ENCODE measurements around the gene UCK1. TPM values are rescaled to one million over a fixed set of nuclear protein-coding genes. Genes with fewer than 3 reads are reported as not detected.

UCK1 gene
- total and polyA plus RNA-seq, 2 of the 8 experiments (the other 6 are each of a cell fraction or from before 2014, with no cell fraction given): 35.1 to 42.0 TPM

DNA sequence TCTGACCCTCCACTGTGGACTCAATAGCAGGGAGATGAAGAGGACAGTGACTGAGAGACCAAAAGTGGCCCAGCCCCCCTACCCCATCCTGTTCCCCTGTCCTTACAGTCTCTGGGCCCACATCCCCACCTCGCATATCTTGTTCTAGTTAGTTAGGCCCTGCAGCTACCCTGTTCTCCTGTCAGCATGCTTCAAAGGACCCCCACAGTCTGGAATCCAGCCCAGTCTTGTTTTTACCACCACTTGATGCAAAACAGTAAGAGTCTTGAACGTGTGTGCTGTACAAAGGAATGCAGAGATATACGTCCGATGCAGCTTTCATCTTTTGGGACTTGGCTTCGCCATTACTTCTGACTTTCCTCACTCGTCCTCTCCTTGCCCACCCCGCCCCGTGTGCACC lies 40.5 kb downstream of the UCK1 start:
- Histone ChIP-seq H3K4me1 (replicated peaks in 1 of 4; ENCODE audit: control insufficient read depth in 3 of 4, insufficient read depth in 4 of 4, low read length in 3 of 4) (no peaks in the 10 kb centered on the region; a peak in 1 of 7 replicates), H2AK5ac (ENCODE audit: low read depth, low read length) (no peak overlapping the region), H2BK15ac (ENCODE audit: low read length) (no peak overlapping the region), H3K23ac (ENCODE audit: insufficient read length) (no peak overlapping the region), H3K9me3 (ENCODE audit: insufficient read depth in 2 of 2, low read depth in 1 of 2, low read length in 1 of 2) (no peaks in the 10 kb centered on the region), H4K91ac (replicated peaks; ENCODE audit: insufficient read length, low read length) (no peak overlapping the region), H2BK12ac (ENCODE audit: low read depth, low read length) (no peak overlapping the region), H2AFZ (ENCODE audit: low read length) (no peak overlapping the region), H3K27me3 (replicated peaks in 1 of 4; ENCODE audit: control insufficient read depth in 3 of 4, extremely low read depth in 1 of 4, insufficient read depth in 3 of 4, low read length in 3 of 4) (no peaks in the 10 kb centered on the region), H3K4me3 (ENCODE audit: extremely low read depth in 1 of 4, insufficient read depth in 2 of 4, low read depth in 3 of 4, low read length in 4 of 4) (no peak overlapping the region), H3K9ac (replicated peaks in 1 of 4; ENCODE audit: extremely low read depth in 1 of 4, low read depth in 3 of 4, low read length in 3 of 4) (no peak overlapping the region), H3K27ac (ENCODE audit: low read depth, low read length) (no peak overlapping the region), H4K8ac (ENCODE audit: extremely low read depth, insufficient read depth, low read length) (no peak overlapping the region), H3K18ac (ENCODE audit: extremely low read depth, low read length) (no peak overlapping the region), H2BK120ac (replicated peaks; ENCODE audit: low read depth, low read length) (no peak overlapping the region), H2BK20ac (ENCODE audit: low read length) (no peak overlapping the region), H4K5ac (ENCODE audit: insufficient read length, low read depth, low read length) (no peak overlapping the region), H3K79me1 (ENCODE audit: low read depth, low read length) (peaks cover 6% of the 10 kb centered on the region), H3K4ac (replicated peaks; ENCODE audit: insufficient read length, low read depth, low read length) (no peak overlapping the region), H3K4me2 (ENCODE audit: insufficient read depth in 1 of 2, low read depth in 2 of 2, low read length in 2 of 2) (no peak overlapping the region), H3K79me2 (ENCODE audit: control insufficient read depth in 1 of 2, insufficient read depth in 2 of 2, low read length in 2 of 2) (no peaks in the 10 kb centered on the region; a peak in 1 of 4 replicates), H3K14ac (ENCODE audit: insufficient read length) (no peak overlapping the region), H3K23me2 (ENCODE audit: low read depth, low read length) (no peaks in the 10 kb centered on the region), H3K36me3 (ENCODE audit: control insufficient read depth in 2 of 4, insufficient read depth in 4 of 4, low read length in 3 of 4) (peaks cover 72 to 99% (median 96%) of the 10 kb centered on the region in 4 experiments), H3K56ac (replicated peaks; ENCODE audit: insufficient read length, low read depth, low read length) (no peak overlapping the region), H2BK5ac (ENCODE audit: low read depth, low read length) (no peak overlapping the region), H4K20me1 (replicated peaks in 1 of 2; ENCODE audit: control insufficient read depth in 1 of 2, insufficient read depth in 2 of 2, low read length in 2 of 2) (peaks cover 16% of the 10 kb centered on the region in 2 experiments)
- ChIA-PET CTCF (ENCODE audit: partially characterized antibody) (interaction anchor here (0.7 to 3.5 kb wide), 3 partner anchors 8 to 13 kb away, joined by 3 to 17 read pairs (median 3); no protein-coding TSS in a partner anchor), POLR2A (ENCODE audit: partially characterized antibody) (interaction anchor here (0.8 to 1.8 kb wide), 3 partner anchors 8 to 23 kb away, joined by 3 to 8 read pairs (median 3); no protein-coding TSS in a partner anchor)
- DNase-seq (ENCODE audit: low read depth in 1 of 2, low spot score in 2 of 2) (no peak), FAIRE-seq (no peak)
- WGBS, 2 experiments (ENCODE audit: extremely low coverage in 1 of 2, insufficient coverage in 1 of 2, insufficient read length in 1 of 2, insufficient replicate concordance in 2 of 2, low coverage in 1 of 2, low lambda C conversion rate in 2 of 2, missing lambda C conversion rate in 1 of 2): 73% methylated on average over 8 of the region's 8 CpGs; no CpG with 5 or more reads in 1 of the 2 experiments
- TF ChIP-seq TCF12 (IDR thresholded peaks at IDR 0.05; ENCODE audit: low read depth, low read length) (no peak), SP2 (IDR thresholded peaks at IDR 0.05; ENCODE audit: low read length) (no peak), EP300 (IDR thresholded peaks at IDR 0.05; ENCODE audit: borderline replicate concordance in 1 of 2, low read depth in 2 of 2, low read length in 2 of 2) (no peak), POU5F1 (IDR thresholded peaks at IDR 0.05; ENCODE audit: low read depth, low read length) (no peak), POLR2A (IDR thresholded peaks at IDR 0.05; ENCODE audit: control extremely low read depth in 1 of 2, low read depth in 2 of 2, low read length in 2 of 2) (no peak), FOSL1 (IDR thresholded peaks at IDR 0.05; ENCODE audit: insufficient read depth, low read depth, low read length) (no peak), ASH2L (IDR thresholded peaks at IDR 0.05; ENCODE audit: low read length) (no peak), SIRT6 (IDR thresholded peaks at IDR 0.05; ENCODE audit: low read length) (no peak), TBP (IDR thresholded peaks at IDR 0.05; ENCODE audit: low read depth, low read length) (no peak), MAFK (IDR thresholded peaks at IDR 0.05; ENCODE audit: low read depth, low read length) (no peak), RFX5 (IDR thresholded peaks at IDR 0.05; ENCODE audit: borderline replicate concordance, low read depth, low read length) (no peak), KDM1A (IDR thresholded peaks at IDR 0.05; ENCODE audit: borderline replicate concordance, low read length) (no peak), YY1 (IDR thresholded peaks at IDR 0.05; ENCODE audit: low read depth, low read length) (no peak), RAD21 (IDR thresholded peaks at IDR 0.05 in 1 of 2, conservative IDR thresholded peaks at IDR 0.05 in 1 of 2; ENCODE audit: low read depth in 2 of 2, low read length in 2 of 2) (no peak)
- TF ChIP-seq, protein P1, sequence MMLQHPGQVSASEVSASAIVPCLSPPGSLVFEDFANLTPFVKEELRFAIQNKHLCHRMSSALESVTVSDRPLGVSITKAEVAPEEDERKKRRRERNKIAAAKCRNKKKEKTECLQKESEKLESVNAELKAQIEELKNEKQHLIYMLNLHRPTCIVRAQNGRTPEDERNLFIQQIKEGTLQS (IDR thresholded peaks at IDR 0.05; ENCODE audit: insufficient read depth, low read depth, low read length): no peak

All from H1 (cell line).